GM21619 (cell line): Measurements from ENCODE around the gene ASMTL.
"Not testable (repeated sequence)": the region's sequence is repeated elsewhere in the genome, so short reads cannot be mapped to it uniquely, and the experiment has no call there.

ENCODE experiments used
- ATAC-seq: cut with Tn5 transposase; IDR thresholded peaks from one replicate; pipeline ENCODE4 v1.9.1; 2021; ENCODE audit not compliant: unreplicated experiment

ASMTL gene

GRCh38 chrX:1452516-1453394 is at the start of gene ASMTL:
ASMTL (minus strand) TSS chrX:1452909; CDS start chrX:1452840, 69 bp downstream.
- peak; percentile 64 for ATAC-seq

- peak; percentile 40 for ATAC-seq
Measured at GRCh38 chrX:1502241-1502640, 49.5 kb upstream of the ASMTL start.

GRCh38 chrX:1500701-1501624 is 48.3 kb upstream of the ASMTL start:
- peak; percentile 56 for ATAC-seq

GRCh38 chrX:1496076-1496475 is 43.4 kb upstream of the ASMTL start:
- ATAC-seq = no peak

GRCh38 chrX:1493877-1494510 is 41.3 kb upstream of the ASMTL start:
- peak; percentile 46 for ATAC-seq

- peak; percentile 6 for ATAC-seq
Measured at GRCh38 chrX:1493412-1493811, 40.7 kb upstream of the ASMTL start.

- no peak for ATAC-seq
Measured at GRCh38 chrX:1492421-1493012, 39.8 kb upstream of the ASMTL start.

- ATAC-seq = peak; percentile 65
Measured at GRCh38 chrX:1491851-1492349, 39.2 kb upstream of the ASMTL start.

GRCh38 chrX:1491248-1491647 is 38.5 kb upstream of the ASMTL start:
- ATAC-seq = not testable (repeated sequence)

GRCh38 chrX:1490723-1491122 is 38.0 kb upstream of the ASMTL start:
- ATAC-seq = not testable (repeated sequence)

GRCh38 chrX:1489354-1489753 is 36.6 kb upstream of the ASMTL start:
- not testable (repeated sequence) for ATAC-seq

- no peak for ATAC-seq
Measured at GRCh38 chrX:1488745-1489144, 36.0 kb upstream of the ASMTL start.

- ATAC-seq = no peak
Measured at GRCh38 chrX:1488141-1488540, 35.4 kb upstream of the ASMTL start.

GRCh38 chrX:1487401-1487800 is 34.7 kb upstream of the ASMTL start:
- no peak for ATAC-seq

GRCh38 chrX:1486749-1487361 is 34.1 kb upstream of the ASMTL start:
- ATAC-seq = no peak

GRCh38 chrX:1486177-1486576 is 33.5 kb upstream of the ASMTL start:
- ATAC-seq = no peak

GRCh38 chrX:1485033-1485432 is 32.3 kb upstream of the ASMTL start:
- no peak for ATAC-seq

- ATAC-seq = no peak
Measured at GRCh38 chrX:1484638-1485019, 31.9 kb upstream of the ASMTL start.

GRCh38 chrX:1483843-1484637 is 31.3 kb upstream of the ASMTL start:
- peak; percentile 49 for ATAC-seq
